Vagina (tissue), 2 donors: ENCODE results near the gene SMCO3.

Source experiments
- POLR2A ChIP-seq, 2 donors: fragments of 450-650 bp; IDR thresholded peaks; one replicate each; pipeline ENCODE4 v1.6.1; 2017; ENCODE audit warnings: antibody characterized with exemption in 2 of 2, mild to moderate bottlenecking in 2 of 2, moderate library complexity in 2 of 2
- POLR2AphosphoS5 ChIP-seq, 2 donors: sonication (generic); formaldehyde crosslinking; IDR thresholded peaks; one replicate each; pipeline ENCODE4 v1.9.0; 2017; ENCODE audit warnings: antibody characterized with exemption in 2 of 2, mild to moderate bottlenecking in 2 of 2, low read depth in 1 of 2; ENCODE audit not compliant: insufficient read depth in 1 of 2
- TF ChIP-seq, protein P1 (sequence below), 3 experiments: fragments of 450-650 bp in 2 of 3; fragments of 200-600 bp in 1 of 3; sonication (generic) in 1 of 3; IDR thresholded peaks; one replicate each; pipeline ENCODE4 v1.5.1; 2017 to 2019; ENCODE audit warnings: antibody characterized with exemption in 3 of 3, mild to moderate bottlenecking in 2 of 3, moderate library complexity in 2 of 3

- TF ChIP-seq POLR2A (IDR thresholded peaks at IDR 0.05) (no peak), POLR2AphosphoS5 (IDR thresholded peaks at IDR 0.05; ENCODE audit: insufficient read depth in 1 of 2, low read depth in 1 of 2) (no peak)
- TF ChIP-seq, protein P1, sequence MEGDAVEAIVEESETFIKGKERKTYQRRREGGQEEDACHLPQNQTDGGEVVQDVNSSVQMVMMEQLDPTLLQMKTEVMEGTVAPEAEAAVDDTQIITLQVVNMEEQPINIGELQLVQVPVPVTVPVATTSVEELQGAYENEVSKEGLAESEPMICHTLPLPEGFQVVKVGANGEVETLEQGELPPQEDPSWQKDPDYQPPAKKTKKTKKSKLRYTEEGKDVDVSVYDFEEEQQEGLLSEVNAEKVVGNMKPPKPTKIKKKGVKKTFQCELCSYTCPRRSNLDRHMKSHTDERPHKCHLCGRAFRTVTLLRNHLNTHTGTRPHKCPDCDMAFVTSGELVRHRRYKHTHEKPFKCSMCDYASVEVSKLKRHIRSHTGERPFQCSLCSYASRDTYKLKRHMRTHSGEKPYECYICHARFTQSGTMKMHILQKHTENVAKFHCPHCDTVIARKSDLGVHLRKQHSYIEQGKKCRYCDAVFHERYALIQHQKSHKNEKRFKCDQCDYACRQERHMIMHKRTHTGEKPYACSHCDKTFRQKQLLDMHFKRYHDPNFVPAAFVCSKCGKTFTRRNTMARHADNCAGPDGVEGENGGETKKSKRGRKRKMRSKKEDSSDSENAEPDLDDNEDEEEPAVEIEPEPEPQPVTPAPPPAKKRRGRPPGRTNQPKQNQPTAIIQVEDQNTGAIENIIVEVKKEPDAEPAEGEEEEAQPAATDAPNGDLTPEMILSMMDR (IDR thresholded peaks at IDR 0.05) = no peak
Measured at GRCh38 chr12:14833952-14834351, 20.0 kb upstream of the SMCO3 start.
